ENCODE data around the gene GRAP. TPM values are rescaled to one million over a fixed set of nuclear protein-coding genes. Genes with fewer than 3 reads are reported as not detected.

Gene GRAP
- total RNA-seq, 1 experiment from 2014 or later = not detected

DNA sequence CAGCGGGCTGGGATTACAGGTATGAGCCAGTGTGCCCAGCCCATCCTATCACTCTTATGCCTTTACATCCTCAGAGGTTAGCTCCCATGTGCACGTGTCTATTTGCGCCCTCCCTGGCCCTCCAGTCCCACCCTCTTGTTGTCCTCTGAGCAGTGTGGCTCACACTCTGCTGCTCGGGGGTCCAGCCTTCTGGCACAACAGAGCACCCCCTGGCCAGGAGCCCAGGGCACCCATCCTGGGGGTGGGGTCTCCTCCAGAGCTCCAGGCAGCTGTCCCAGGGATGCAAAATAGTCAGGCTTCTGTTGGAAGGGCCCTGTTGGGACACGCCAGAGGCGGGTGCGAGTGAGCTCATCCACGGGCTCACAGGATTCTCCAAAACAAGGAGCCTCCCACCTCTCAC, 30.5 kb downstream of the GRAP start:
- Mint-ChIP-seq H3K27me3 (ENCODE audit: unreplicated experiment) (no peaks in the 10 kb centered on the region), H3K9me3 (ENCODE audit: low read depth, unreplicated experiment) (no peaks in the 10 kb centered on the region), H3K36me3 (ENCODE audit: insufficient read depth, unreplicated experiment) (no peaks in the 10 kb centered on the region), H3K27ac (ENCODE audit: unreplicated experiment) (no peak overlapping the region), H3K4me1 (ENCODE audit: low read depth, unreplicated experiment) (peaks cover 9% of the 10 kb centered on the region), H3K4me3 (ENCODE audit: low read depth, unreplicated experiment) (no peak overlapping the region)
- CTCF ChIA-PET = no interaction called here
- DNase-seq = no peak
- intact Hi-C loops (cut with micrococcal nuclease; ENCODE audit: unreplicated experiment) = no loop called here
- BruUV-seq (replicated peaks) = no TSS peak
- TF ChIP-seq, protein P1, sequence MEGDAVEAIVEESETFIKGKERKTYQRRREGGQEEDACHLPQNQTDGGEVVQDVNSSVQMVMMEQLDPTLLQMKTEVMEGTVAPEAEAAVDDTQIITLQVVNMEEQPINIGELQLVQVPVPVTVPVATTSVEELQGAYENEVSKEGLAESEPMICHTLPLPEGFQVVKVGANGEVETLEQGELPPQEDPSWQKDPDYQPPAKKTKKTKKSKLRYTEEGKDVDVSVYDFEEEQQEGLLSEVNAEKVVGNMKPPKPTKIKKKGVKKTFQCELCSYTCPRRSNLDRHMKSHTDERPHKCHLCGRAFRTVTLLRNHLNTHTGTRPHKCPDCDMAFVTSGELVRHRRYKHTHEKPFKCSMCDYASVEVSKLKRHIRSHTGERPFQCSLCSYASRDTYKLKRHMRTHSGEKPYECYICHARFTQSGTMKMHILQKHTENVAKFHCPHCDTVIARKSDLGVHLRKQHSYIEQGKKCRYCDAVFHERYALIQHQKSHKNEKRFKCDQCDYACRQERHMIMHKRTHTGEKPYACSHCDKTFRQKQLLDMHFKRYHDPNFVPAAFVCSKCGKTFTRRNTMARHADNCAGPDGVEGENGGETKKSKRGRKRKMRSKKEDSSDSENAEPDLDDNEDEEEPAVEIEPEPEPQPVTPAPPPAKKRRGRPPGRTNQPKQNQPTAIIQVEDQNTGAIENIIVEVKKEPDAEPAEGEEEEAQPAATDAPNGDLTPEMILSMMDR (IDR thresholded peaks at IDR 0.05; ENCODE audit: unreplicated experiment) = no peak

DNA sequence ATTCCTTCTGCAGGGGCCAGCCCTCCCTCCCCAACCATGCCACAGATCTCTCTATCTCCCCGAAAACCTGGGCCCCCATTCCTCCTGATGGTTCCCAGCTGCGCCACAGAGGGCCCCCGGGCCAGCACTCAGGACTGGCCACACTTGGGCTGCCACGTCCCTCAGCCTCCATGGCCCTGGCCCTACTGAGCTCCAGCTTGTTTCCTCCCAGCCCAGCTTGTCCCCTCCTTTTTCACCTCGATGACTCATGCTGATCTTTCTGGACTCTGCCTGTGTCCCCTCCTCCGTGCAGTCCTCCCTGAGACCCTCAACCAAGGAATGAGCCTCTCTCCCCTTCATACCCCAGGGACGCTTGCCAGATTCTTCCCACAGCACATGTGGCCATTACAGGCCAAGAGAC, 31.3 kb downstream of the GRAP start:
- DNase-seq = no peak
- TF ChIP-seq, protein P1 (IDR thresholded peaks at IDR 0.05; ENCODE audit: unreplicated experiment) = no peak
- H3K4me1 Mint-ChIP-seq (ENCODE audit: low read depth, unreplicated experiment) = peaks cover 16% of the 10 kb centered on the region
- H3K27me3 Mint-ChIP-seq (ENCODE audit: unreplicated experiment) = no peaks in the 10 kb centered on the region
- no peaks in the 10 kb centered on the region for H3K9me3 Mint-ChIP-seq (ENCODE audit: low read depth, unreplicated experiment)
- CTCF ChIA-PET = no interaction called here
- H3K27ac Mint-ChIP-seq (ENCODE audit: unreplicated experiment) = no peak overlapping the region
- intact Hi-C loops (cut with micrococcal nuclease; ENCODE audit: unreplicated experiment) = no loop called here
- H3K4me3 Mint-ChIP-seq (ENCODE audit: low read depth, unreplicated experiment) = no peak overlapping the region
- BruUV-seq (replicated peaks) = no TSS peak
- no peaks in the 10 kb centered on the region for H3K36me3 Mint-ChIP-seq (ENCODE audit: insufficient read depth, unreplicated experiment)

DNA sequence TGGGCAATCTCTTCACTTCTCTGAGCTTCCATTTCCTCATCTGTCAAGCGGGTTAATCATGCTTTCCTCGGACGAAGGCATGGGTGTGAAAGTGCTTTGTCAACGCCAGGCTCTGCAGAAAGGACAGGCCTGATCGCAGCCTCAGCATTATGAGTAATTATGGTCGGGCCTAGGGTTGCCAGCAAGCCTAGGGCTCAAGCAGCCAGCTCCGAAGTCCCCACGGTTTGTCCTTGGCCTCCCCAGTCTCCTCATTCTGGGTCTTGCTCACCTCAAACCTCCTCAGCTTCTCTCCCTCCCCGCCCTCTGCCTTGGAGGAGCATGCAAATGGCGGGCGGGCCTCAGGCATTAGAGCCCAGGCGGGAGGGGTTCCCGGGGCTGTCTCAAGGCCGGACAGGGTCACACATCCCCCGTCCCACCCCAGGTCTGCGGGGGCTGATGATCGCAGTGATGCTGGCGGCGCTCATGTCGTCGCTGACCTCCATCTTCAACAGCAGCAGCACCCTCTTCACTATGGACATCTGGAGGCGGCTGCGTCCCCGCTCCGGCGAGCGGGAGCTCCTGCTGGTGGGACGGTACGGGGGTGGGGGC, 32.0 kb downstream of the GRAP start:
- no TSS peak for BruUV-seq (replicated peaks)
- H3K4me1 Mint-ChIP-seq (ENCODE audit: low read depth, unreplicated experiment) = peaks cover 16% of the 10 kb centered on the region
- H3K27me3 Mint-ChIP-seq (ENCODE audit: unreplicated experiment) = no peaks in the 10 kb centered on the region
- no peak overlapping the region for H3K4me3 Mint-ChIP-seq (ENCODE audit: low read depth, unreplicated experiment)
- CTCF ChIA-PET = no interaction called here
- intact Hi-C loops (cut with micrococcal nuclease; ENCODE audit: unreplicated experiment) = no loop called here
- H3K9me3 Mint-ChIP-seq (ENCODE audit: low read depth, unreplicated experiment) = no peaks in the 10 kb centered on the region
- DNase-seq = no peak
- H3K27ac Mint-ChIP-seq (ENCODE audit: unreplicated experiment) = no peak overlapping the region
- TF ChIP-seq, protein P1 (IDR thresholded peaks at IDR 0.05; ENCODE audit: unreplicated experiment) = no peak
- no peaks in the 10 kb centered on the region for H3K36me3 Mint-ChIP-seq (ENCODE audit: insufficient read depth, unreplicated experiment)

DNA sequence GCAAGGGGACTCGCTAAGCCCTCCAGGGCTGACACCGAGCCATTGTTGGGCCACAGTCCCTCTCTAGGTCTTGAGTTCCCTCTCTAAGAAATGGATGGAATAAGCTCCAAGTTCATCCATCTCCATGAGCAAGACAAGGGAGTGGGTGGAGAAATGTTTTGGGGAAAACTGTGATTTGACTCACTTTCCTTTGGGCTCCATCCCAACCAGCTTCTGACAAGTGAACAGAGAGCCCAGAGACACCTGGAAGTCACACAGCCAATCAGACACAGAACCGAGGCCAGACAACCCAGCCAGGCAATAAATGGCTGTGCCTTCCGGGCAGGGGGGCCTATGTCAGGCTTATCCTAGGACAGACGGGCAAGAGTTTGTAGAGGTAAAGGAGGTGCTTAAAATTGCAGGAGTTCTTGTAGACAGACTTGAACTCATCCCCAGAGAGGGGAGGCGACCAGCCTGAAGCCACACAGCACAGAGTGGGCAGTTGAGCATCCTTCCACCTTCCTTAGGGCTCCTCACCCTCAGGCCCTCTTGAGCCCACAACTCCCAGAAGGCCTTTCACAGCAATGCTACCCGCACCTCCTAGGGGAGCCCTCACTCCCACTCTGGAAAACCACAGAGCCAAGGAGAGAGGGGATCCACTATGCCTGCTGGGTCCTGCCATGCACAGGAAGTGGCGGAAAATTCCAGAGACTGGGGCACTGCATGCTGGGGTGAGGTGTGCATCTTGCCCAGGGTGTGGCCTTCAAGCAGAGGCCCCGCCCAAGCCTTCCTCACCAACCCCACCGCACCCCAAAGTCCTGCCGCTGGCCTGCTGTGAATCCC, 32.7 kb downstream of the GRAP start:
- Mint-ChIP-seq H3K9me3 (ENCODE audit: low read depth, unreplicated experiment) (no peaks in the 10 kb centered on the region), H3K4me3 (ENCODE audit: low read depth, unreplicated experiment) (no peak overlapping the region), H3K27ac (ENCODE audit: unreplicated experiment) (no peak overlapping the region), H3K36me3 (ENCODE audit: insufficient read depth, unreplicated experiment) (no peaks in the 10 kb centered on the region), H3K27me3 (ENCODE audit: unreplicated experiment) (no peaks in the 10 kb centered on the region), H3K4me1 (ENCODE audit: low read depth, unreplicated experiment) (peaks cover 16% of the 10 kb centered on the region)
- BruUV-seq (replicated peaks) = no TSS peak
- intact Hi-C loops (cut with micrococcal nuclease; ENCODE audit: unreplicated experiment) = no loop called here
- CTCF ChIA-PET = no interaction called here
- DNase-seq = no peak
- TF ChIP-seq, protein P1 (IDR thresholded peaks at IDR 0.05; ENCODE audit: unreplicated experiment) = no peak

All from Calu3 (cell line).